Stomach (tissue), 9 donors: Measurements from ENCODE around the gene EDA. TPM values are rescaled to one million over a fixed set of nuclear protein-coding genes. Genes with fewer than 3 reads are reported as not detected.

Experiments used
- DNase-seq, 2 donors: peaks; one replicate each; pipeline versions ENCODE4 v3.0.0 to v3.0.0-alpha.2; 2013 to 2019
- H3K27ac ChIP-seq, 5 donors: fragments of 200-600 bp in 4 of 5; sonication (generic) in 4 of 5; one replicate each; pipeline ENCODE4 v1.5.1; 2013 to 2019; ENCODE audit warnings: mild to moderate bottlenecking in 1 of 5, moderate library complexity in 1 of 5
- H3K27me3 ChIP-seq, 3 donors: fragments of 200-600 bp; sonication (generic); one replicate each; pipeline ENCODE4 v1.5.1; 2017 to 2019; ENCODE audit warnings: mixed run types in 1 of 3
- H3K36me3 ChIP-seq, 4 donors: fragments of 200-600 bp; sonication (generic); 1 replicate in 3 of 4; 2 replicates in 1 of 4; pipeline ENCODE4 v1.5.1; 2016 to 2019
- H3K4me1 ChIP-seq, 4 donors: fragments of 200-600 bp; sonication (generic); one replicate each; pipeline ENCODE4 v1.5.1; 2016 to 2019
- H3K4me3 ChIP-seq, 4 donors: fragments of 200-600 bp; sonication (generic) in 3 of 4; one replicate each; pipeline ENCODE4 v1.5.1; 2016 to 2019; ENCODE audit warnings: mild to moderate bottlenecking in 1 of 4
- H3K9me3 ChIP-seq, 4 donors: fragments of 200-600 bp; sonication (generic); one replicate each; pipeline ENCODE4 v1.5.1; 2016 to 2019
- EP300 ChIP-seq: sonication (generic); formaldehyde crosslinking; IDR thresholded peaks from one replicate; pipeline ENCODE4 v1.6.1; 2017; ENCODE audit warnings: antibody characterized with exemption
- POLR2A ChIP-seq, 4 donors: fragments of 450-650 bp; IDR thresholded peaks; one replicate each; pipeline ENCODE4 v1.6.1; 2016; ENCODE audit warnings: antibody characterized with exemption in 4 of 4, control low read depth in 2 of 4, mild to moderate bottlenecking in 1 of 4, moderate library complexity in 1 of 4
- POLR2AphosphoS5 ChIP-seq, 3 donors: sonication (generic); formaldehyde crosslinking; IDR thresholded peaks; one replicate each; pipeline ENCODE4 v1.6.1; 2016; ENCODE audit warnings: antibody characterized with exemption in 3 of 3
- WGBS, 5 donors: extraction: QIAGEN DNeasy Blood & Tissue Kit in 3 of 5; methylation state at CpG; one replicate each; pipeline versions ENCODE4 v1.1.5 to v1.1.7; 2013 to 2018; 5-methylcytosine and 5-hydroxymethylcytosine counted together
- intact Hi-C: fragments of 100-400 bp; cut with DNase I; formaldehyde crosslinking; loops from one replicate; pipeline ENCODE4 v1.15.1; 2023; ENCODE audit warnings: low total_unique reads
- polyA plus RNA-seq, 3 donors: library from polyadenylated mRNA; stranded (reverse); fragments of 200-250 nt; gene quantifications; one replicate each; pipeline ENCODE4 v1.2.3, GENCODE V29; 2013
- total RNA-seq, 5 donors: library from RNA; depleted of rRNA; stranded (reverse); fragments of >200 nt; gene quantifications; one replicate each; pipeline versions ENCODE4 v1.1.0 to v1.2.3, GENCODE V29; 2014 to 2016
- TF ChIP-seq, protein P1 (sequence below), 7 experiments: fragments of 450-650 bp in 4 of 7; fragments of 200-600 bp in 3 of 7; sonication (generic) in 3 of 7; IDR thresholded peaks; one replicate each; pipeline ENCODE4 v1.5.1; 2016 to 2019; ENCODE audit warnings: antibody characterized with exemption in 7 of 7, control low read depth in 2 of 7, mild to moderate bottlenecking in 1 of 7
- donor health status: healthy with polysubstance abuse.
- donor health status: Bipolar disorder and iron deficiency.
- donor health status: healthy.

The EDA gene
- total and polyA plus RNA-seq, 8 donors: 1.6 to 26.1 (median 3.1) TPM; not detected in 1

DNA sequence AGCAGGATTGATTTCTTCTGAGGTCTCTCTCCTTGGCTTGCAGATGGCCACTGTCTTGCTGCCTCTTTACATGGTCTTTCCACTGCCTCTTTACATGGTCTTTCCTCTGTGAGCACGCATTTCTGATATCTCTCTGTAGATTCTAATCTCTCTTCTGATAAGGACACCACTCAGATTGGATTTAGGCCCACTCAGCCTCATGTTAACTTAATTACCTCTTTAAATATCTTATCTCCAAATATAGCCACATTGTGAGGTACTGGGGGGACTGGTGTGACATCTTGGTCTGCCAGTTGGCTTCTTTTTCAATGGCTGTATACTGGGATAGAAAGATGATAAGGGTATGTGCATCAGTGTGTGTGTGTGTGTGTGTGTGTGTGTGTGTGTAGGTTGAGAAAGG lies 280.1 kb downstream of the EDA start:
- H3K4me3 ChIP-seq: no peak overlapping the region
- DNase-seq: no peak
- no peak overlapping the region for H3K27ac ChIP-seq
- TF ChIP-seq POLR2A (IDR thresholded peaks at IDR 0.05) (no peak), EP300 (no peak)
- TF ChIP-seq, protein P1, sequence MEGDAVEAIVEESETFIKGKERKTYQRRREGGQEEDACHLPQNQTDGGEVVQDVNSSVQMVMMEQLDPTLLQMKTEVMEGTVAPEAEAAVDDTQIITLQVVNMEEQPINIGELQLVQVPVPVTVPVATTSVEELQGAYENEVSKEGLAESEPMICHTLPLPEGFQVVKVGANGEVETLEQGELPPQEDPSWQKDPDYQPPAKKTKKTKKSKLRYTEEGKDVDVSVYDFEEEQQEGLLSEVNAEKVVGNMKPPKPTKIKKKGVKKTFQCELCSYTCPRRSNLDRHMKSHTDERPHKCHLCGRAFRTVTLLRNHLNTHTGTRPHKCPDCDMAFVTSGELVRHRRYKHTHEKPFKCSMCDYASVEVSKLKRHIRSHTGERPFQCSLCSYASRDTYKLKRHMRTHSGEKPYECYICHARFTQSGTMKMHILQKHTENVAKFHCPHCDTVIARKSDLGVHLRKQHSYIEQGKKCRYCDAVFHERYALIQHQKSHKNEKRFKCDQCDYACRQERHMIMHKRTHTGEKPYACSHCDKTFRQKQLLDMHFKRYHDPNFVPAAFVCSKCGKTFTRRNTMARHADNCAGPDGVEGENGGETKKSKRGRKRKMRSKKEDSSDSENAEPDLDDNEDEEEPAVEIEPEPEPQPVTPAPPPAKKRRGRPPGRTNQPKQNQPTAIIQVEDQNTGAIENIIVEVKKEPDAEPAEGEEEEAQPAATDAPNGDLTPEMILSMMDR (IDR thresholded peaks at IDR 0.05): no peak
- no peaks in the 10 kb centered on the region for H3K27me3 ChIP-seq
- intact Hi-C loops: no loop called here
- H3K4me1 ChIP-seq: no peaks in the 10 kb centered on the region
- WGBS, 5 donors: 7 to 42% (median 33%) methylated on average over 1 of the region's 1 CpG
- no peaks in the 10 kb centered on the region for H3K36me3 ChIP-seq
- H3K9me3 ChIP-seq: peaks cover 0 to 7% (median 0%) of the 10 kb centered on the region in 4 donors

DNA sequence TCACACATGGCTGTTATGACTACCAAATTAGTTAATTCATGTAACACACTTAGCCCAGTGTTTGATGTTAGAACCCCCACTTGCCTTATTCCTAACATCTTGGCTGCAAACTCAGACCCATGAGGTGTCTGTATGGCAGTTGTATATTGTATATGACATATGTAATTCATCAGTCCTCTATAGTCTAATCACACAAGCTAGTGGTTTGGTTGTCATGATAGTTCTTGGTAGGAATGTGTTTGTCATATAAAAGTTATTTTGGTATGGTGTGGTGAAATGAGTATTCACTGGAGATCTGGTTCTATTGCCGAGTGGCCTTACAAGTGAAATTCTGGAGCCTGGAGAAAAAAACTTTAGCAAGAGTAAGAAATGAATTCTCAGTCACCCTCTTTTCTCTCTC lies 284.6 kb downstream of the EDA start:
- no peak for TF ChIP-seq POLR2A (IDR thresholded peaks at IDR 0.05)
- TF ChIP-seq, protein P1 (IDR thresholded peaks at IDR 0.05): no peak
- no peak for TF ChIP-seq POLR2AphosphoS5 (IDR thresholded peaks at IDR 0.05)
- no peak for TF ChIP-seq EP300
- Histone ChIP-seq H3K4me1 (no peaks in the 10 kb centered on the region), H3K27ac (no peak overlapping the region), H3K27me3 (no peaks in the 10 kb centered on the region), H3K4me3 (no peak overlapping the region), H3K9me3 (no peaks in the 10 kb centered on the region), H3K36me3 (no peaks in the 10 kb centered on the region)
- WGBS, 5 donors: 89 to 100% (median 94%) methylated on average over 1 of the region's 1 CpG
- no peak for DNase-seq
- intact Hi-C loops: no loop called here

- H3K36me3 ChIP-seq: no peaks in the 10 kb centered on the region
- intact Hi-C loops: no loop called here
- no peak for TF ChIP-seq EP300
- TF ChIP-seq, protein P1 (IDR thresholded peaks at IDR 0.05): no peak
- no peak for TF ChIP-seq POLR2A (IDR thresholded peaks at IDR 0.05)
- TF ChIP-seq POLR2AphosphoS5 (IDR thresholded peaks at IDR 0.05): no peak
- H3K9me3 ChIP-seq: peaks cover 0 to under 1% (median 0%) of the 10 kb centered on the region in 4 donors
- no peaks in the 10 kb centered on the region for H3K4me1 ChIP-seq
- H3K4me3 ChIP-seq: no peak overlapping the region
- H3K27ac ChIP-seq: no peak overlapping the region
- H3K27me3 ChIP-seq: no peaks in the 10 kb centered on the region
- no peak for DNase-seq
- WGBS, 5 donors: 78 to 97% (median 92%) methylated on average over 8 of the region's 8 CpGs
Measured at GRCh38 chrX:69906447-69906846, 290.5 kb downstream of the EDA start.

- Histone ChIP-seq H3K36me3 (no peaks in the 10 kb centered on the region), H3K9me3 (peaks cover 0 to 18% (median 8%) of the 10 kb centered on the region in 4 donors), H3K27ac (no peak overlapping the region), H3K27me3 (no peaks in the 10 kb centered on the region), H3K4me1 (no peaks in the 10 kb centered on the region), H3K4me3 (no peak overlapping the region)
- TF ChIP-seq, protein P1 (IDR thresholded peaks at IDR 0.05): no peak
- TF ChIP-seq EP300 (no peak), POLR2A (IDR thresholded peaks at IDR 0.05) (no peak), POLR2AphosphoS5 (IDR thresholded peaks at IDR 0.05) (no peak)
- DNase-seq: no peak
- intact Hi-C loops: no loop called here
Measured at GRCh38 chrX:69914781-69915180, 298.9 kb downstream of the EDA start.
